IMR-90 (cell line): ENCODE measurements around the gene SH3RF3. TPM values are rescaled to one million over a fixed set of nuclear protein-coding genes. Genes with fewer than 3 reads are reported as not detected.

Source experiments
- ATAC-seq: fragments of 200-7000 bp; cut with Tn5 transposase; 2 replicates; pipeline ENCODE4 v1.9.1; 2020; ENCODE audit warnings: low read depth, mild to moderate bottlenecking, moderate library complexity
- BruUV-seq: library from RNA; stranded (reverse); fragments of 400-500 nt; replicated peaks from 2 replicates; lab custom pipeline; 2021; lab: Mats Ljungman, UMichigan
- CTCF ChIA-PET: fragments of 300-600 bp; formaldehyde crosslinking; extraction: SDS; loops from one replicate; lab custom pipeline; 2021; ENCODE audit warnings: antibody characterized with exemption; lab: Yijun Ruan, JAX
- POLR2A ChIA-PET: fragments of 300-600 bp; sonication (Branson Sonifier 250); formaldehyde crosslinking; loops from one replicate; lab custom pipeline; 2022; ENCODE audit warnings: antibody characterized with exemption; ENCODE audit not compliant: unreplicated experiment; lab: Charles Lee
- DNase-seq: peaks from one replicate; pipeline ENCODE4 v3.0.0; 2013
- H2AFZ ChIP-seq: replicated peaks from 2 replicates; pipeline ENCODE3; 2013; ENCODE audit warnings: low read length, mild to moderate bottlenecking; ENCODE audit not compliant: poor library complexity
- H2AK5ac ChIP-seq: 2 replicates; pipeline ENCODE4 v1.6.1; 2013; ENCODE audit warnings: low read depth, low read length, inconsistent platforms
- H2AK9ac ChIP-seq: replicated peaks from 2 replicates; pipeline ENCODE3; 2013; ENCODE audit warnings: mild to moderate bottlenecking, low read depth, low read length, moderate library complexity; ENCODE audit not compliant: poor library complexity
- H2BK120ac ChIP-seq: 2 replicates; pipeline ENCODE4 v1.6.1; 2013; ENCODE audit warnings: low read depth, low read length, inconsistent platforms
- H2BK15ac ChIP-seq: 3 replicates; pipeline ENCODE4 v1.6.1; 2013; ENCODE audit warnings: low read depth, low read length, inconsistent platforms
- H2BK20ac ChIP-seq: 2 replicates; pipeline ENCODE4 v1.6.1; 2013; ENCODE audit warnings: low read depth, mild to moderate bottlenecking, inconsistent platforms, low read length, moderate library complexity
- H2BK5ac ChIP-seq: 2 replicates; pipeline ENCODE4 v1.6.1; 2013; ENCODE audit warnings: mild to moderate bottlenecking, low read depth, low read length, inconsistent platforms; ENCODE audit not compliant: poor library complexity, severe bottlenecking
- H3K14ac ChIP-seq: replicated peaks from 2 replicates; pipeline ENCODE4 v1.6.1; 2013; ENCODE audit warnings: low read depth, low read length, inconsistent platforms
- H3K18ac ChIP-seq: 2 replicates; pipeline ENCODE4 v1.6.1; 2013; ENCODE audit warnings: low read depth, low read length, control low read depth
- H3K23ac ChIP-seq: 2 replicates; pipeline ENCODE4 v1.6.1; 2013; ENCODE audit warnings: low read depth, low read length, inconsistent platforms
- H3K27ac ChIP-seq: 2 replicates; pipeline ENCODE4 v1.5.1; 2013; ENCODE audit warnings: mild to moderate bottlenecking, control low read depth, low read length; ENCODE audit not compliant: insufficient read depth
- H3K27me3 ChIP-seq: 2 replicates; pipeline ENCODE4 v1.6.1; 2013; ENCODE audit warnings: low read length; ENCODE audit not compliant: control insufficient read depth, insufficient read depth
- H3K36me3 ChIP-seq: 2 replicates; pipeline ENCODE4 v1.6.1; 2013; ENCODE audit warnings: low read length, mixed read lengths; ENCODE audit not compliant: control insufficient read depth, insufficient read depth
- H3K4ac ChIP-seq: 2 replicates; pipeline ENCODE4 v1.6.1; 2013; ENCODE audit warnings: low read depth, low read length, inconsistent platforms
- H3K4me1 ChIP-seq: 2 replicates; pipeline ENCODE4 v1.6.1; 2013; ENCODE audit warnings: low read length, mixed read lengths; ENCODE audit not compliant: control insufficient read depth, insufficient read depth
- H3K4me2 ChIP-seq: 2 replicates; pipeline ENCODE4 v1.6.1; 2013; ENCODE audit warnings: low read depth, mild to moderate bottlenecking, control low read depth, low read length, moderate library complexity
- H3K4me3 ChIP-seq: 2 replicates; pipeline ENCODE4 v1.5.1; 2013; ENCODE audit warnings: low read depth, mild to moderate bottlenecking, control low read depth, low read length, moderate library complexity; ENCODE audit not compliant: insufficient read depth
- H3K56ac ChIP-seq: 2 replicates; pipeline ENCODE4 v1.6.1; 2013; ENCODE audit warnings: low read length, inconsistent platforms; ENCODE audit not compliant: insufficient read depth; ENCODE audit errors: extremely low read depth
- H3K79me1 ChIP-seq, 2 experiments: 2 replicates each; pipeline ENCODE4 v1.6.1; 2013; ENCODE audit warnings: low read length in 2 of 2, inconsistent platforms in 1 of 2, low read depth in 1 of 2
- H3K9ac ChIP-seq: 2 replicates; pipeline ENCODE4 v1.6.1; 2013; ENCODE audit warnings: low read depth, low read length, control low read depth
- H3K9me1 ChIP-seq: 2 replicates; pipeline ENCODE4 v1.6.1; 2013; ENCODE audit warnings: low read length, inconsistent platforms; ENCODE audit not compliant: insufficient read depth
- H3K9me3 ChIP-seq: 2 replicates; pipeline ENCODE4 v1.6.1; 2013; ENCODE audit warnings: low read length; ENCODE audit not compliant: control insufficient read depth, insufficient read depth
- H4K20me1 ChIP-seq: 2 replicates; pipeline ENCODE4 v1.6.1; 2013; ENCODE audit warnings: low read length, inconsistent platforms; ENCODE audit not compliant: insufficient read depth
- H4K5ac ChIP-seq: 2 replicates; pipeline ENCODE4 v1.6.1; 2013; ENCODE audit warnings: mild to moderate bottlenecking, low read depth, low read length, control low read depth
- H4K8ac ChIP-seq, 2 experiments: 2 replicates each; pipeline ENCODE4 v1.6.1; 2013; ENCODE audit warnings: low read depth in 2 of 2, low read length in 2 of 2, control low read depth in 1 of 2, inconsistent platforms in 1 of 2
- H4K91ac ChIP-seq: 2 replicates; pipeline ENCODE4 v1.6.1; 2013; ENCODE audit warnings: low read depth, low read length, inconsistent platforms; ENCODE audit not compliant: insufficient read depth
- BHLHE40 ChIP-seq: fragments of 150-350 bp; IDR thresholded peaks from 2 replicates; pipeline ENCODE4 v1.6.1; 2016; ENCODE audit warnings: mild to moderate bottlenecking, low read depth, low read length
- CEBPB ChIP-seq: IDR thresholded peaks from 2 replicates; pipeline ENCODE4 v1.6.1; 2012; ENCODE audit warnings: low read depth, low read length, improper control_type of control experiment
- CHD1 ChIP-seq: IDR thresholded peaks from 2 replicates; pipeline ENCODE4 v1.6.1; 2012; ENCODE audit warnings: low read depth, low read length, improper control_type of control experiment
- CTCF ChIP-seq: conservative IDR thresholded peaks from 2 replicates; pipeline ENCODE4 v1.5.1; 2012; ENCODE audit warnings: mild to moderate bottlenecking, low read depth, low read length, improper control_type of control experiment
- ELK1 ChIP-seq: fragments of 150-350 bp; IDR thresholded peaks from 2 replicates; pipeline ENCODE4 v1.6.1; 2016; ENCODE audit warnings: low read depth, mild to moderate bottlenecking, low read length, moderate library complexity, borderline replicate concordance
- FOS ChIP-seq: fragments of 150-350 bp; IDR thresholded peaks from 2 replicates; pipeline ENCODE4 v1.6.1; 2016; ENCODE audit warnings: low read depth, low read length
- MAFK ChIP-seq: IDR thresholded peaks from 2 replicates; pipeline ENCODE4 v1.6.1; 2012; ENCODE audit warnings: low read depth, low read length, improper control_type of control experiment
- MAZ ChIP-seq: IDR thresholded peaks from 2 replicates; pipeline ENCODE4 v1.6.1; 2012; ENCODE audit warnings: low read depth, mild to moderate bottlenecking, low read length, improper control_type of control experiment, moderate library complexity, borderline replicate concordance
- MXI1 ChIP-seq: IDR thresholded peaks from 2 replicates; pipeline ENCODE4 v1.6.1; 2012; ENCODE audit warnings: low read depth, mild to moderate bottlenecking, low read length, moderate library complexity, borderline replicate concordance
- NFE2L2 ChIP-seq: fragments of 150-350 bp; IDR thresholded peaks from 2 replicates; pipeline ENCODE4 v1.6.1; 2016; ENCODE audit warnings: low read depth, mild to moderate bottlenecking, low read length
- POLR2A ChIP-seq: IDR thresholded peaks from 2 replicates; pipeline ENCODE4 v1.6.1; 2012; ENCODE audit warnings: mild to moderate bottlenecking, low read depth, low read length
- RAD21 ChIP-seq: IDR thresholded peaks from 2 replicates; pipeline ENCODE4 v1.6.1; 2012; ENCODE audit warnings: low read length, improper control_type of control experiment
- RCOR1 ChIP-seq: IDR thresholded peaks from 2 replicates; pipeline ENCODE4 v1.6.1; 2012; ENCODE audit warnings: mild to moderate bottlenecking, low read length, improper control_type of control experiment; ENCODE audit not compliant: insufficient replicate concordance
- RFX5 ChIP-seq: IDR thresholded peaks from 2 replicates; pipeline ENCODE4 v1.8.0; 2012; ENCODE audit warnings: low read depth, mild to moderate bottlenecking, low read length, moderate library complexity
- SMC3 ChIP-seq: fragments of 150-350 bp; IDR thresholded peaks from 2 replicates; pipeline ENCODE4 v1.6.1; 2016; ENCODE audit warnings: low read depth, mild to moderate bottlenecking, antibody characterized with exemption, low read length, moderate library complexity
- USF2 ChIP-seq: fragments of 150-350 bp; IDR thresholded peaks from 2 replicates; pipeline ENCODE4 v1.6.1; 2017; ENCODE audit warnings: mild to moderate bottlenecking, antibody characterized with exemption, low read length, low read depth
- WGBS, 2 experiments: methylation state at CpG; one replicate each; pipeline versions ENCODE4 v1.1.5 to v1.1.7; 2013; ENCODE audit warnings: missing lambda C conversion rate in 2 of 2; ENCODE audit not compliant: insufficient read length in 1 of 2; ENCODE audit errors: extremely low coverage in 2 of 2; 5-methylcytosine and 5-hydroxymethylcytosine counted together
- dilution Hi-C: fragments of 300-500 bp; cut with HindIII; formaldehyde crosslinking; loops from one replicate; pipeline ENCODE4 v1.14.3; 2018; ENCODE audit warnings: low sequenced_read_pairs; ENCODE audit not compliant: unreplicated experiment
- in situ Hi-C: fragments of 300-500 bp; cut with MboI; formaldehyde crosslinking; loops from 3 replicates; pipeline ENCODE4 v1.14.3; 2019; ENCODE audit warnings: low sequenced_read_pairs, inconsistent platforms, mixed read lengths
- intact Hi-C: fragments of 100-400 bp; cut with micrococcal nuclease; formaldehyde crosslinking; loops from 2 replicates; pipeline ENCODE4 v1.10.0; 2022
- polyA plus RNA-seq, 3 experiments: library from polyadenylated mRNA; depleted of rRNA; stranded (reverse); fragments of >200 nt; gene quantifications; 2 replicates each; pipeline ENCODE4 v1.2.3, GENCODE V29; 2012; ENCODE audit warnings: low replicate concordance in 1 of 3
- total RNA-seq: library from RNA; depleted of rRNA; stranded (reverse); fragments of >200 nt; gene quantifications from 2 replicates; pipeline ENCODE4 v1.2.3, GENCODE V29; 2012

The SH3RF3 gene
- total and polyA plus RNA-seq, 2 of the 4 experiments (the other 2 are of a cell fraction): 3.4 to 5.3 TPM

DNA sequence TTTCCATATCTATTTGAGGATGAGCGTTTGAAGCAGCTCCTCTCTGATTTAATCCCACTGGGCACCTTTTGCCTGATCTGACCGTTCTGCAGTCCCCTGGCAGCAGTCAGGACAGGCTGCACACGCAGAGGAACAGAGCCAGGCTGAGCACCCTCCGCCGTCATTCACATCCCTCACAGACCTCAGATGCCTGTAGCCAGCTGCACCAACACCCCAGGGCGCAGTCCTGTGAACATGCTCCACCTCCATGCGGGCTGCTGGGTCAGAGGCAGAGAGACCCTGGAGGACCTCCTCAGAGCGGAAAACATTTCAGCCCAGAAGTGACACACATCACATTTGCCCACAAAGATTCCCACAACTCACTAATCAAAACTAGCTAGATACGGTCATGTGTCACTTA is 338.7 kb downstream of the SH3RF3 start:
- in situ Hi-C loops (no loop called here), dilution Hi-C loops (no loop called here), intact Hi-C loops (no loop called here)
- TF ChIP-seq USF2 (no peak), CHD1 (no peak), ELK1 (no peak), MAFK (no peak), POLR2A (no peak), CTCF (no peak), MXI1 (no peak), RCOR1 (no peak), BHLHE40 (no peak), SMC3 (no peak), NFE2L2 (no peak), RAD21 (no peak), FOS (no peak), RFX5 (no peak), CEBPB (no peak), MAZ (no peak)
- H2AFZ ChIP-seq: no peak overlapping the region
- H2BK5ac ChIP-seq: no peak overlapping the region
- peak overlapping the region; percentile 51 for H3K4ac ChIP-seq
- no peaks in the 10 kb centered on the region for H4K20me1 ChIP-seq
- no TSS peak for BruUV-seq
- DNase-seq (no peak), ATAC-seq (no peak)
- H3K56ac ChIP-seq: no peak overlapping the region
- H4K8ac ChIP-seq: peak overlapping the region in 1 of 2 experiments; percentile 8; a peak in 1 of 4 replicates
- no peak overlapping the region for H3K14ac ChIP-seq
- H3K79me1 ChIP-seq: peaks cover 8 to 25% of the 10 kb centered on the region in 2 experiments; a peak in 3 of 4 replicates
- H4K91ac ChIP-seq: peak overlapping the region; percentile 25; the same call in 1 of the 2 replicates
- H3K27me3 ChIP-seq: no peaks in the 10 kb centered on the region
- 0 out of 2 replicates have a peak overlapping the region, but pooled peaks have one; percentile 46 for H2BK20ac ChIP-seq
- H3K9me1 ChIP-seq: peaks cover 22% of the 10 kb centered on the region; the same call in 1 of the 2 replicates
- H3K27ac ChIP-seq: no peak overlapping the region
- H2BK120ac ChIP-seq: peak overlapping the region; percentile 50
- peak overlapping the region; percentile 46; the same call in 1 of the 2 replicates for H3K23ac ChIP-seq
- H3K9ac ChIP-seq: no peak overlapping the region
- ChIA-PET CTCF (no interaction called here), POLR2A (no interaction called here)
- H3K36me3 ChIP-seq: peaks cover 5% of the 10 kb centered on the region; the same call in 1 of the 2 replicates
- H3K4me2 ChIP-seq: no peak overlapping the region
- peaks cover 11% of the 10 kb centered on the region for H3K4me1 ChIP-seq
- WGBS, 2 experiments: no CpG with 5 or more reads among the region's 9 CpGs
- no peak overlapping the region for H2AK9ac ChIP-seq
- no peak overlapping the region for H2BK15ac ChIP-seq
- peak overlapping the region; percentile 16; the same call in 1 of the 2 replicates for H2AK5ac ChIP-seq
- no peak overlapping the region for H4K5ac ChIP-seq
- H3K4me3 ChIP-seq: no peak overlapping the region
- H3K9me3 ChIP-seq: no peaks in the 10 kb centered on the region
- H3K18ac ChIP-seq: no peak overlapping the region
